Upper lobe of right lung (tissue), 1 donor: ENCODE data around the gene ABCC12. TPM values are rescaled to one million over a fixed set of nuclear protein-coding genes. Genes with fewer than 3 reads are reported as not detected.

Experiments
- ATAC-seq: fragments of 200-7000 bp; cut with Tn5 transposase; one replicate; pipeline ENCODE4 v1.9.1; 2020; ENCODE audit warnings: mild to moderate bottlenecking, moderate library complexity
- DNase-seq: peaks from one replicate; pipeline ENCODE4 v3.0.0-alpha.2; 2020
- H3K27ac ChIP-seq: fragments of 200-600 bp; one replicate; pipeline ENCODE4 v1.8.0; 2022
- H3K27me3 ChIP-seq: fragments of 200-600 bp; one replicate; pipeline ENCODE4 v1.8.0; 2022; ENCODE audit warnings: mild to moderate bottlenecking
- H3K36me3 ChIP-seq: fragments of 200-600 bp; one replicate; pipeline ENCODE4 v1.8.0; 2022
- H3K4me1 ChIP-seq: fragments of 200-600 bp; one replicate; pipeline ENCODE4 v1.8.0; 2022
- H3K4me3 ChIP-seq: fragments of 200-600 bp; one replicate; pipeline ENCODE4 v1.8.0; 2022; ENCODE audit warnings: mild to moderate bottlenecking
- H3K9me3 ChIP-seq: fragments of 200-600 bp; one replicate; pipeline ENCODE4 v1.8.0; 2022
- intact Hi-C: fragments of 100-400 bp; cut with DNase I; formaldehyde crosslinking; loops from one replicate; pipeline ENCODE4 v1.11.0; 2022
- long read RNA-seq: library from polyadenylated mRNA; unstranded; transcript quantifications from one replicate; pipeline ENCODE4 v2.0.0, GENCODE V29; 2021
- total RNA-seq: library from RNA; stranded (reverse); fragmentation: NEBNext Ultra II Directional; extraction: Animal tissue kit (Norgen Biotek cat#: 25700); gene quantifications from one replicate; pipeline ENCODE4 v1.2.1, GENCODE V29; 2021
- TF ChIP-seq, protein P1 (sequence below): fragments of 200-600 bp; IDR thresholded peaks from one replicate; pipeline ENCODE4 v1.8.0; 2022; ENCODE audit warnings: antibody characterized with exemption
- donor health status: DM: no; HTN: yes; CAD: no; lungs with severe emphysema.

ABCC12 gene
- not detected for total RNA-seq
- long read RNA-seq, result 0 reads

DNA sequence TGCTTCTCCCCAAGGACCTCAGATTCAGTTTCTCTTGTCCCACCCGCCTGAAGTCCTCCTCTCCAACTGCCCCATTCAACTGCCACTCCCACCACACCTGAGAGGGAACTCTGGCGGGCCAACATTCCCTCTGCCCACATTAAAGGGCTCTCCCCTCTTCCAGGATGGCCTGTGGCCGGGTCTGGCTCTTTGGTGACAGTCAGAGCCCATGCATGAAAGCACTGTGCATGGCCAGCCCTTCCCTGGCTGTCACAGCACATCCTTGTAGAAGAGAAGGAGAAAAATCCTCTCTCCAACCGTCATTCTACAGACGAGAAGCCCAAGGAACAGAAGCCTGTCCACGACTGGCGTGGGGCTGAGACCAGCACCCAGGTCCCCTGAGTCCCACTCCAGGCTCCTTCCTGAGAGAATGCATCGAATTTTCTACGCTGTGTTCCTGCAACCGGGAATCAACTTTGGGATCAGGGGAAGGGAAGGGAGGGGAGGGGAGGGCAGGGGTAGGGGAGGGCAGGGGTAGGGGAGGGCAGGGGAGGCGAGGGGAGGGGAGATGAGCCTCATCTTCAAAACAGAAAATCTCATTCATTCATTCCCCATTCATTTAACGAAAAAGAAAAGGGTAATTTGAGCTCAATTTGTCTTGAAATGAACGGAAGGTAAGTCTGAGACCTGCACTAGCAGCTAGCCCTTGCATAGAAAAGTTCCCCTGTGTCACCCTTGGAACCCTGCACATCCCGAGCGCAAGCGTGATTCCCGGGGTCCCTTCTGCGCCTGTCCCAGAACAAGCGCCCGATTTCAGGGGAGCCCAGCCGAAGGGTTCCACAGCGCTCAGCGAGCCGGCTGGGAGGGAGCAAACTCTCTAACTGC lies at the start of gene ABCC12:
TSS of gene ABCC12 (minus strand) at position 68 of the 864 bp plus-strand sequence. CDS start 9,569 bp downstream, outside the sequence.
- ATAC-seq, result peak; percentile 8
- DNase-seq, result no peak
- Histone ChIP-seq H3K4me3 (peak within 1 kb of the TSS; percentile 26), H3K9me3 (no peaks in the 10 kb centered on the region), H3K36me3 (no peaks in the 10 kb centered on the region), H3K27ac (no peak within 1 kb of the TSS), H3K4me1 (peaks cover 8% of the 10 kb centered on the region), H3K27me3 (no peaks in the 10 kb centered on the region)
- intact Hi-C loops, result no loop called here
- TF ChIP-seq, protein P1, sequence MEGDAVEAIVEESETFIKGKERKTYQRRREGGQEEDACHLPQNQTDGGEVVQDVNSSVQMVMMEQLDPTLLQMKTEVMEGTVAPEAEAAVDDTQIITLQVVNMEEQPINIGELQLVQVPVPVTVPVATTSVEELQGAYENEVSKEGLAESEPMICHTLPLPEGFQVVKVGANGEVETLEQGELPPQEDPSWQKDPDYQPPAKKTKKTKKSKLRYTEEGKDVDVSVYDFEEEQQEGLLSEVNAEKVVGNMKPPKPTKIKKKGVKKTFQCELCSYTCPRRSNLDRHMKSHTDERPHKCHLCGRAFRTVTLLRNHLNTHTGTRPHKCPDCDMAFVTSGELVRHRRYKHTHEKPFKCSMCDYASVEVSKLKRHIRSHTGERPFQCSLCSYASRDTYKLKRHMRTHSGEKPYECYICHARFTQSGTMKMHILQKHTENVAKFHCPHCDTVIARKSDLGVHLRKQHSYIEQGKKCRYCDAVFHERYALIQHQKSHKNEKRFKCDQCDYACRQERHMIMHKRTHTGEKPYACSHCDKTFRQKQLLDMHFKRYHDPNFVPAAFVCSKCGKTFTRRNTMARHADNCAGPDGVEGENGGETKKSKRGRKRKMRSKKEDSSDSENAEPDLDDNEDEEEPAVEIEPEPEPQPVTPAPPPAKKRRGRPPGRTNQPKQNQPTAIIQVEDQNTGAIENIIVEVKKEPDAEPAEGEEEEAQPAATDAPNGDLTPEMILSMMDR, result no peak

DNA sequence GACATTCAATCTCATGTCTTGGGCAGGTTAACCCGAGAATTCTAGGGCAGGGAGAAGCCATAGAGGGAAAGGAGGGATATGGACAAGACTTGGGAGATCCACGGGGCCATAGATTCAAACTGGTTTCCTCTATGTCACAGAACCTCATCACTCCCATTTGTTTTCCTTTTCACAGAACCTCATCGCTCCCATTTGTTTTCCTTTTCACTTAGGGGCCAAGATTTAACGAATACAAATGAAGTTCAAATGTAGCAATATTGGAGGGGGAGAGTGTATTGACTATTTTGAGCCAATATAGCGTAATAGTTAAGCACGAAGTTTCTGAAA lies 49.0 kb upstream of the ABCC12 start:
- TF ChIP-seq, protein P1, result no peak
- no peaks in the 10 kb centered on the region for H3K36me3 ChIP-seq
- intact Hi-C loops, result no loop called here
- no peak for ATAC-seq
- H3K9me3 ChIP-seq, result no peaks in the 10 kb centered on the region
- H3K4me3 ChIP-seq, result no peak overlapping the region
- no peak for DNase-seq
- no peak overlapping the region for H3K27ac ChIP-seq
- no peaks in the 10 kb centered on the region for H3K4me1 ChIP-seq
- H3K27me3 ChIP-seq, result peaks cover 8% of the 10 kb centered on the region

DNA sequence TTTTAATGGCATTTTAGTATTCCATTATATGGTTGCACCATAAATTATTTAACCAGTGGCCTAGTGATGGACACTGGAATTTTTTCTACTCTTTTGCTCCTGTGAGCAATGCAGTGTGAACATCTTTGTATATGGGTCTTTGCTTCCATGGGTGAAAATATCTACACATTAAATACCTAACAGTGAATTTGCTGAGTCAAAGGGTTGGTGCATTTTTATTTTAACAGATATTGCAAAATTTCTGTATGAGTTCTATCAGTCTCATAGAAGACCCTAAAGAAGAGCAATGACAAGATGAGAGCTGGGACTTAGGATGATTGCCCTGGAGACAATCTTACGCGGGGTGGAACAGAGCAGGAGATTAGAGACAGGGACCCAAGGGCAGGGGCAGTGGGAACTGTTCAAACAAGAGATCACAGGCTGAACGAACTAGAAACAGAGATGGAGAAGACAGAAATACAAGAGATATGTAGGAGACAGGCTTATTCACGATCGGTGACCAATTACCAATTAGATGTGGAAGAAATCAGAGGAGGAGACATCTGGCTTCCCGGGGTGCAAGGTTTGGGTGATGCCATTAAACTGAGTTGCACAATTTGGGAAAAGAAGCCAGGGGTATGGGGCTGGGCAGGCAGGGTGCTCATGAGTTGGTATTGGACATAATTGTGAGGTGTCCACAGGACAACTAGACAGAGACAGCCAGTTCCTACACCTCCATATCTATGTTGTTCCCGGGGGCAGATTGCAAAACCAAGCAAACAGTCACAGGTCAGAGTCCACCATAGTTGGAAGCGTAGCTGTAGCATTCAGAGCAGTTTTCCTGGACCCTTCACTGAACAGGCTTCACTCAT lies 48.4 kb upstream of the ABCC12 start:
- ATAC-seq (no peak), DNase-seq (no peak)
- Histone ChIP-seq H3K27ac (no peak overlapping the region), H3K4me1 (no peaks in the 10 kb centered on the region), H3K36me3 (no peaks in the 10 kb centered on the region), H3K9me3 (no peaks in the 10 kb centered on the region), H3K4me3 (no peak overlapping the region), H3K27me3 (peaks cover 8% of the 10 kb centered on the region)
- TF ChIP-seq, protein P1, result no peak
- intact Hi-C loops, result no loop called here

DNA sequence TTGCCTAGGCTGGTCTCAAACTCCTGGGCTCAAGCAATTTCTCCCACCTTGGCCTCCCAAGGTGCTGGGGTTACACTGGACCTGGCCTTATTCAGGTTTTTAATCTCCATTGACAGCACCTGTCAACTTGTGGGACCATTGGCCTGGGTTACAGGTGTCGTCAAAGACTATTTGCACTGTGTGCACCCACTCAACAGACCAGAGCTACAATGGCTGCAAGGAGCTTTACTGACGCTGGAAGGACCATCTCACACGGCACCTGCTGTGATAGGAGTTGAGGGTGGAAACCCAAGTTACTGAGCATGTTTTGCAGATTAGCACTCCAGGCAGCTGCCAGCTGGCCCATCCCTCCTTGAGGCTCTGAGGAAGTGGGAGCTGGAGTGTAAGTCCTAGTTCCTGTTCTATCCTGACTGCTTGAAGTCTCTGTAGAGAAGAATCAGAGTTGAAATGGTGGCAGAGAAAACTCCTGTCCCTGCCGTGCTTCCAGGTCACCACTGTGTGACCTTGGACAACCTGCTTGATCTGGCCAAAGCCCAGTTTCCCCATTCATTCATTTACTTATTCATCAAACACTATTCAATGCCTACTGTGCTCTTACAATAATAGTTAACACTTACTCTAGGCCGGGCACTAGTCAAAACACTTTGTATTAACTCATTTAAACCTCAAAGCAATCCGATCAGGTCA lies 45.9 kb upstream of the ABCC12 start:
- Histone ChIP-seq H3K27me3 (no peaks in the 10 kb centered on the region), H3K9me3 (no peaks in the 10 kb centered on the region), H3K4me1 (no peaks in the 10 kb centered on the region), H3K4me3 (no peak overlapping the region), H3K36me3 (no peaks in the 10 kb centered on the region), H3K27ac (no peak overlapping the region)
- intact Hi-C loops, result no loop called here
- peak; percentile 49 for ATAC-seq
- TF ChIP-seq, protein P1, result no peak
- no peak for DNase-seq

DNA sequence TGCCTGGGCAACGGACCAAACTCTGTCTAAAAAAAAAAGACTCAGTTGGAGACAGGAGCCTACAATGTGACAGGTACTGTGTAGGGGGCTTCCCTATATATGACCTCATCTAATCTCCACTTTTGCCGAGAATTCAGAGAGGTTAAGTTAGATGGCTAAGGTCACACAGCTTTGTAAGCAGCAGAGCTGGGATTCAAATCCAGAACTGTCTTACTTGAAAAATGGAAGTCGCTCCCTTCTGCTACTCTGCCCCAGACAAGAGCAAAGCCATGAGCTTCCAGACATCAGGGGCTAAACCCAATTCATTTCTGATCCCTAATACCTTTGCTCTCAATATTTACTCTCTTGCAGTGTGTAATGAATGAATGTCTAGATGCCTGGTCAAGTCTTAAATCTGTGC lies 41.5 kb upstream of the ABCC12 start:
- TF ChIP-seq, protein P1, result no peak
- H3K4me1 ChIP-seq, result no peaks in the 10 kb centered on the region
- H3K9me3 ChIP-seq, result no peaks in the 10 kb centered on the region
- intact Hi-C loops, result no loop called here
- DNase-seq (no peak), ATAC-seq (no peak)
- H3K27me3 ChIP-seq, result no peaks in the 10 kb centered on the region
- H3K36me3 ChIP-seq, result no peaks in the 10 kb centered on the region
- no peak overlapping the region for H3K27ac ChIP-seq
- no peak overlapping the region for H3K4me3 ChIP-seq
